Activated CD8-positive, alpha-beta T cell treated with anti-CD3 and anti-CD28 coated beads, Interleukin-2, amount 10 ng/mL, durations not matched to agents 7 days and 5 days (primary cell): ENCODE results near the gene SPRY2. TPM values are rescaled to one million over a fixed set of nuclear protein-coding genes. Genes with fewer than 3 reads are reported as not detected.

Experiments used
- ATAC-seq: fragments of 150-1000 bp; cut with Tn5 transposase; one replicate; pipeline ENCODE4 v1.10.0; 2021; ENCODE audit warnings: moderate library complexity
- CTCF ChIA-PET: fragments of 350-600 bp; sonication (Branson Sonifier 250); formaldehyde crosslinking; loops from one replicate; lab custom pipeline; 2021; ENCODE audit warnings: antibody characterized with exemption; lab: Charles Lee
- POLR2A ChIA-PET: fragments of 350-600 bp; sonication (Branson Sonifier 250); formaldehyde crosslinking; loops from one replicate; lab custom pipeline; 2021; ENCODE audit warnings: antibody characterized with exemption; lab: Charles Lee
- DNase-seq: peaks from one replicate; pipeline ENCODE4 v3.0.0-alpha.2; 2020
- H3K27ac Mint-ChIP-seq: one replicate; pipeline ENCODE4 v1.8.0; 2021; ENCODE audit warnings: mild to moderate bottlenecking, mixed read lengths
- H3K27me3 Mint-ChIP-seq: one replicate; pipeline ENCODE4 v1.8.0; 2021; ENCODE audit warnings: low read depth, mixed read lengths
- H3K36me3 Mint-ChIP-seq: one replicate; pipeline ENCODE4 v1.8.0; 2021; ENCODE audit warnings: low read depth, mixed read lengths
- H3K4me1 Mint-ChIP-seq: one replicate; pipeline ENCODE4 v1.8.0; 2021; ENCODE audit warnings: low read depth, mixed read lengths
- H3K4me3 Mint-ChIP-seq: one replicate; pipeline ENCODE4 v1.8.0; 2021; ENCODE audit warnings: mild to moderate bottlenecking, mixed read lengths
- H3K9me3 Mint-ChIP-seq: one replicate; pipeline ENCODE4 v1.8.0; 2022; ENCODE audit warnings: mixed read lengths; ENCODE audit not compliant: insufficient read depth
- total RNA-seq, 2 experiments: library from RNA; stranded (reverse); gene quantifications; one replicate each; pipeline ENCODE4 v1.2.3, GENCODE V29; 2021

SPRY2 gene
- total RNA-seq, 2 experiments from 2014 or later: 0.10 to 0.29 TPM

- DNase-seq (no peak), ATAC-seq (no peak)
- H3K9me3 Mint-ChIP-seq: no peaks in the 10 kb centered on the region
- H3K36me3 Mint-ChIP-seq: no peaks in the 10 kb centered on the region
- no peak overlapping the region for H3K27ac Mint-ChIP-seq
- no peak overlapping the region for H3K4me3 Mint-ChIP-seq
- no peaks in the 10 kb centered on the region for H3K4me1 Mint-ChIP-seq
- POLR2A ChIA-PET: no interaction called here
- CTCF ChIA-PET: interaction anchor here (1.7 kb wide), 1 partner anchor 9 kb away, joined by 7 read pairs; no protein-coding TSS in a partner anchor
- H3K27me3 Mint-ChIP-seq: peaks cover 13% of the 10 kb centered on the region
Measured at GRCh38 chr13:80334597-80335260, 6.2 kb downstream of the SPRY2 start.

DNA sequence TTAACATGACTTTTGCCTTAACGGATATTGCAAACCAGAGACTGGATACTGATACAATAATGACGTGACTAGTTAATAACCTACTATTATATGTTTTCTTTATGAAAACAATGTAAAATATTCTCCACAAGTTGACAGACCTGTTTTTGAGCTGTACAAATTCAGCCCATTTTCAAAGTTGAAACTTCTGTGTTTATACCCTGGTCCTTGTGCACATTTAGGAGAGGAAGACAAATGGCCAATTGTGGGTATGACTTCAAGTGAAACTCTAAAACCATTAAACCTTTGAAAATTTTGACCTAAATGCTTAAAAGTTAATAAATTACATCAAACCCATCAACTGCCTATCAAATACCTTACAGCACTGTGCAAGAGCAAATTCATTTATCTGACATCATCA lies 8.9 kb downstream of the SPRY2 start:
- Mint-ChIP-seq H3K27ac (no peak overlapping the region), H3K4me3 (no peak overlapping the region), H3K9me3 (no peaks in the 10 kb centered on the region), H3K36me3 (no peaks in the 10 kb centered on the region), H3K27me3 (peaks cover 5% of the 10 kb centered on the region), H3K4me1 (no peaks in the 10 kb centered on the region)
- ATAC-seq (no peak), DNase-seq (no peak)
- ChIA-PET CTCF (no interaction called here), POLR2A (no interaction called here)

DNA sequence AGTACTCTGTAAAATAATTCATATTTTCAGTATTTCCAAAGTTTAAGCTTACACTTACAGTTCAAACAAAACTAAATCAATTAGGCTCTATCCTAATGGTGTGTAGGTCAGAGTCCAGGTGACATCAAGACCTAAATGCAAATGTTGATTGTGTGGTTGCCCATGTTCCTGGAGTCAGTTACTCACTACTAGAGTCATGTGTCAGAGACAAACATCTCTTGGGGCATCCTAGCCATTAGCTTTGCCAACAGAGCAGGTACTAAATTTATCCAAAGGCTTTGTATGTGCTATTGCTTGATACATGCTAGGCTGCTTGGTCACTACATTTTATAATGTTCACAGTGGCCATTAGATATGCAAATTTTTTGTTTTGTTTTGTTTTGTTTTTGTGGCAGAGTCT lies 11.7 kb downstream of the SPRY2 start:
- no peak overlapping the region for H3K4me3 Mint-ChIP-seq
- CTCF ChIA-PET: no interaction called here

DNA sequence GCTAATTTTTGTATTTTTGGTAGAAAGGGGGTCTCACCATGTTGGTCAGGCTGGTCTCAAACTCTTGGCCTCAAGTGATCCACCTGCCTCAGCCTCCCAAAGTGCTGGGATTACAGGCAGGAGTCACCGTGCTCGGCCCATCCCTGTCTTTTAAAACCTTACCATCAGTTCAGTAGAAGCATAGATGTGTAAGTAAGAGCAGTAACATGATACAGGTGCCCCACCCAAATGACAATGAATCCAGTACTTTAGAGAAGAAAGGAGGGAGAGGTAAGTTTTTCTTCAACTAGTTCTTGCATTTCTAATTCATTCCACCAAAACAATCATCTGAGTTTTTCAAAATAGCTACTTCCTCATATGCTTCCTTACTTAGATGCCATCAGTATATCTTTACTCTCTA lies 21.9 kb downstream of the SPRY2 start:
- CTCF ChIA-PET: no interaction called here
- H3K27me3 Mint-ChIP-seq: no peaks in the 10 kb centered on the region
- no peak overlapping the region for H3K4me3 Mint-ChIP-seq
- H3K4me1 Mint-ChIP-seq: no peaks in the 10 kb centered on the region
- H3K9me3 Mint-ChIP-seq: no peaks in the 10 kb centered on the region
- ATAC-seq: no peak
- no peak for DNase-seq
- H3K27ac Mint-ChIP-seq: no peak overlapping the region
- H3K36me3 Mint-ChIP-seq: no peaks in the 10 kb centered on the region
- POLR2A ChIA-PET: no interaction called here

More for the DNA sequence above, 11.7 kb downstream of the SPRY2 start:
- Mint-ChIP-seq H3K27me3 (no peaks in the 10 kb centered on the region), H3K4me1 (no peaks in the 10 kb centered on the region), H3K27ac (no peak overlapping the region), H3K9me3 (no peaks in the 10 kb centered on the region), H3K36me3 (no peaks in the 10 kb centered on the region)
- ATAC-seq (no peak), DNase-seq (no peak)
- POLR2A ChIA-PET: no interaction called here

- ATAC-seq (no peak), DNase-seq (no peak)
- Mint-ChIP-seq H3K27me3 (no peaks in the 10 kb centered on the region), H3K4me1 (no peaks in the 10 kb centered on the region), H3K27ac (no peak overlapping the region), H3K36me3 (no peaks in the 10 kb centered on the region), H3K4me3 (no peak overlapping the region), H3K9me3 (no peaks in the 10 kb centered on the region)
- POLR2A ChIA-PET: no interaction called here
- CTCF ChIA-PET: no interaction called here
Measured at GRCh38 chr13:80314711-80315653, 25.9 kb downstream of the SPRY2 start.

- H3K4me1 Mint-ChIP-seq: no peaks in the 10 kb centered on the region
Measured at GRCh38 chr13:80313668-80314256, 27.2 kb downstream of the SPRY2 start.

GRCh38 chr13:80312967-80313366 lies 28.0 kb downstream of the SPRY2 start:
- no peak for DNase-seq
- Mint-ChIP-seq H3K4me1 (no peaks in the 10 kb centered on the region), H3K27ac (no peak overlapping the region), H3K27me3 (no peaks in the 10 kb centered on the region), H3K36me3 (no peaks in the 10 kb centered on the region), H3K4me3 (no peak overlapping the region), H3K9me3 (no peaks in the 10 kb centered on the region)
- ChIA-PET CTCF (no interaction called here), POLR2A (no interaction called here)
- ATAC-seq: no peak

More at GRCh38 chr13:80313668-80314256, 27.2 kb downstream of the SPRY2 start:
- ChIA-PET POLR2A (no interaction called here), CTCF (no interaction called here)
- H3K27me3 Mint-ChIP-seq: no peaks in the 10 kb centered on the region
- DNase-seq: no peak
- no peak overlapping the region for H3K4me3 Mint-ChIP-seq
- H3K36me3 Mint-ChIP-seq: no peaks in the 10 kb centered on the region
- no peak overlapping the region for H3K27ac Mint-ChIP-seq
- H3K9me3 Mint-ChIP-seq: no peaks in the 10 kb centered on the region
- no peak for ATAC-seq

DNA sequence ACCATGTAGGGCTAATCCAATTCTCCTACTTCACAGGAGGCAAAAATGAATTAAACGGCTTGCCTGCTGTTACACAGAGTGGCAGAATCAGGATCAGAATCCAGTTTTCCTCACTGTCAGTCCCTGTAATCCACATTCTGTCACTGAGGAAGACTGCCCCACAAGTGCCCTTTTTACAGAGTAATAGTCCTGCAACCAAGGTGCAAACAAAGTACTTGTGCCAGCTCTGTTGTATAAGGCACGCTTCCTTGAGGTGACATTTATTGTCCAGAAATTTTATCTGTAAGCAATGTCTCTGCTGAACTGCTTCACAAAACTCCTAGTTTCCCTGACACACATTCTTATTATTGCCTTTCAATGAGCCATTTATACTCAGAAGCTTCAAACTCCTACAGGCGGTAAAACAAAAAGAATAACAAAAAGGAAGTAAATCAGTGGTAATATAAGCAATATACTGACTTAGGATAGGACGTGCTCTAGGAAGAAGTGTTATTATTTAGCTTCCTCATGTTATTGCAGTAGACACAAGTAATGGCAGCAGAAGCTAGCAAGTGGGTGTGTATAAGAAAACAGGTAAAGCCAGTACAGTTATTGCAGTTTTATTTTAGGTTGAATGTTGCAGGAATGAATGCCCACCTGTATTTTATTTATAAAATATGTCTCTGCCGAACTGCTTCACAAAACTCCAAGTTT lies 28.8 kb downstream of the SPRY2 start:
- Mint-ChIP-seq H3K9me3 (no peaks in the 10 kb centered on the region), H3K27ac (no peak overlapping the region), H3K27me3 (no peaks in the 10 kb centered on the region), H3K4me3 (no peak overlapping the region), H3K36me3 (no peaks in the 10 kb centered on the region), H3K4me1 (no peaks in the 10 kb centered on the region)
- ATAC-seq (no peak), DNase-seq (no peak)
- ChIA-PET CTCF (no interaction called here), POLR2A (no interaction called here)

GRCh38 chr13:80309926-80310325 lies 31.0 kb downstream of the SPRY2 start:
- no peak for DNase-seq
- Mint-ChIP-seq H3K4me1 (no peaks in the 10 kb centered on the region), H3K27me3 (no peaks in the 10 kb centered on the region), H3K36me3 (no peaks in the 10 kb centered on the region), H3K9me3 (no peaks in the 10 kb centered on the region), H3K4me3 (no peak overlapping the region), H3K27ac (no peak overlapping the region)
- ChIA-PET POLR2A (no interaction called here), CTCF (no interaction called here)
- no peak for ATAC-seq

DNA sequence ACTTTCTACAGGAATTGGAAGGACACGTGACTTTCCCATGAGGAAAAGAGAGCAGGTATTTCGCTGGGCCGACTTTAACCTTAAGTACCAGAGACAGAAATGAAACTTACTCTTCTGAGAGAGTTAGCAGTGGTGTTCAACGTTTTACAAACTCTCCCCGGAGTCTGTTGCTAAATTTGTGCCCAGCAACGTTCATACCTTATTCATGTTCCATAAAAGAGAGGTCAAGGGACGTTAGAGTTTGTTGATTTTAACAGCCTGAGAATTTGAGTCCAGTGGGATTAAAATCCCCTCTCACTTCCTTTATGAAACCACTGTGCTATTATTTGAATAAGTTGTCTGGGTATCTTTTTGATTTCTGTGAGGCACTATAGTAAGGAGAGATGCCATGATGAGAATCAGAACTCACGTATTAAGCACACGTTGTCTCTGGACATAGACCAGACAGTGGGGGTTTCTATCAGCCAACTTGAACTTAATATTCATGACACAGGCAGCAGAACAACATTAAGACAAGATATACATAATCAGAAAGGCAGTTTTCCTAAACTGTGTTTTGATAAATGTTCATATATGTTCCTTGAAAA lies 33.4 kb downstream of the SPRY2 start:
- POLR2A ChIA-PET: no interaction called here
- no peak overlapping the region for H3K27ac Mint-ChIP-seq
- H3K4me3 Mint-ChIP-seq: no peak overlapping the region
- DNase-seq: no peak
- H3K36me3 Mint-ChIP-seq: no peaks in the 10 kb centered on the region
- H3K27me3 Mint-ChIP-seq: no peaks in the 10 kb centered on the region
- CTCF ChIA-PET: no interaction called here
- ATAC-seq: no peak
- H3K9me3 Mint-ChIP-seq: no peaks in the 10 kb centered on the region
- H3K4me1 Mint-ChIP-seq: no peaks in the 10 kb centered on the region

DNA sequence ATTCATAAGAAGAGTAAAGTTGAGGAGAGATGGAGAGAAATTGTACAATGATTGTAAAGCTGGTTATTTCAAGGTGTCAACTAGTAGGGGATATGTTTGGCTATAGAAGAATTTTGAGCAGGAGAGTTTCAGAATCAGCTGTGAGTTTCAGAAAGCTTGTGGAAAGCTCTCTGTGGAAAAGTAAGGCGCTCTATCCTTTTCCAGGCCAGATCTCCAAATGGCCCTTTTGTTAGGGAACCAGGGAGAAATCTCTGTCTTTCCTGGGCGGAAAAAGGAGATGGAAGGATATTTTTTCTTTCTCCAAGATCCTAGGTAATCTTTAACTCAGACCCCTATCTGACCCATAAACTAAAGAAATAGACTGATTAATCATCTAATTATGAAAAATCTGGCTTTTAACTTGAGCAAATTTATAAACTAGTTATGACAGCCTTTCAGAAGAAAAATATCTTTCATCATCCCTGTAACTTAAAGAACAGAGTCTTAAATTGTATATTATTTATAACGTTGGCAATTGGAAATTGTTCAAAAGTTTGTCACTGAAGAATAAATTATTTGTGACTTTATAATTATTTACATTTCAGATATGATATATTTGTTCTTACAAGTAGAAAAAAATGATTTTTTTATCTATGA lies 34.5 kb downstream of the SPRY2 start:
- Mint-ChIP-seq H3K27ac (no peak overlapping the region), H3K9me3 (no peaks in the 10 kb centered on the region), H3K4me3 (no peak overlapping the region), H3K4me1 (no peaks in the 10 kb centered on the region), H3K36me3 (no peaks in the 10 kb centered on the region), H3K27me3 (no peaks in the 10 kb centered on the region)
- ChIA-PET CTCF (no interaction called here), POLR2A (no interaction called here)
- DNase-seq (no peak), ATAC-seq (no peak)
